H1 (cell line): ENCODE measurements around the gene CAPN9. TPM values are rescaled to one million over a fixed set of nuclear protein-coding genes. Genes with fewer than 3 reads are reported as not detected.

Source experiments
- CTCF ChIA-PET: fragments of 300-600 bp; sonication (Branson Sonifier 250); formaldehyde crosslinking; loops from one replicate; lab custom pipeline; 2021; ENCODE audit not compliant: partially characterized antibody; lab: Charles Lee
- POLR2A ChIA-PET: fragments of 300-600 bp; sonication (Branson Sonifier 250); formaldehyde crosslinking; loops from one replicate; lab custom pipeline; 2021; ENCODE audit warnings: inconsistent platforms; ENCODE audit not compliant: partially characterized antibody; lab: Charles Lee
- DNase-seq, 2 experiments: peaks; one replicate each; pipeline versions ENCODE4 v3.0.0 to v3.0.0-alpha.2; 2010 to 2022; ENCODE audit warnings: low spot score in 2 of 2, low read depth in 1 of 2, mixed read lengths in 1 of 2
- FAIRE-seq: peaks from 2 replicates; lab custom pipeline; 2011; peaks lifted over from hg19 to GRCh38; lab: Jason Lieb, UNC
- H2AFZ ChIP-seq: 2 replicates; pipeline ENCODE4 v1.8.1; 2012; ENCODE audit warnings: low read length, inconsistent platforms
- H2AK5ac ChIP-seq: 2 replicates; pipeline ENCODE4 v1.6.1; 2013; ENCODE audit warnings: low read depth, low read length
- H2BK120ac ChIP-seq: replicated peaks from 2 replicates; pipeline ENCODE3; 2013; ENCODE audit warnings: low read depth, low read length, inconsistent platforms
- H2BK12ac ChIP-seq: 2 replicates; pipeline ENCODE4 v1.6.1; 2013; ENCODE audit warnings: low read depth, low read length
- H2BK15ac ChIP-seq: 2 replicates; pipeline ENCODE4 v1.6.1; 2013; ENCODE audit warnings: low read length
- H2BK20ac ChIP-seq: 2 replicates; pipeline ENCODE4 v1.6.1; 2013; ENCODE audit warnings: low read length
- H2BK5ac ChIP-seq: 2 replicates; pipeline ENCODE4 v1.6.1; 2013; ENCODE audit warnings: low read depth, low read length
- H3K14ac ChIP-seq: 2 replicates; pipeline ENCODE4 v1.6.1; 2013; ENCODE audit warnings: inconsistent platforms; ENCODE audit not compliant: insufficient read length
- H3K18ac ChIP-seq: 2 replicates; pipeline ENCODE4 v1.6.1; 2013; ENCODE audit warnings: low read length; ENCODE audit errors: extremely low read depth
- H3K23ac ChIP-seq: 2 replicates; pipeline ENCODE4 v1.6.1; 2013; ENCODE audit warnings: inconsistent platforms; ENCODE audit not compliant: insufficient read length
- H3K23me2 ChIP-seq: 2 replicates; pipeline ENCODE4 v1.6.1; 2013; ENCODE audit warnings: low read depth, low read length
- H3K27ac ChIP-seq: 2 replicates; pipeline ENCODE4 v1.6.1; 2011; ENCODE audit warnings: low read depth, low read length, inconsistent platforms
- H3K27me3 ChIP-seq, 4 experiments: replicated peaks in 1 of 4; 1 replicate in 1 of 4; 2 replicates in 3 of 4; pipeline versions ENCODE4 v1.6.1 to v1.8.1; 2011 to 2013; ENCODE audit warnings: low read length in 3 of 4, mild to moderate bottlenecking in 3 of 4, inconsistent platforms in 2 of 4, mixed read lengths in 2 of 4, moderate library complexity in 1 of 4; ENCODE audit not compliant: control insufficient read depth in 3 of 4, insufficient read depth in 3 of 4; ENCODE audit errors: extremely low read depth in 1 of 4
- H3K36me3 ChIP-seq, 4 experiments: 2 replicates each; pipeline versions ENCODE4 v1.6.1 to v1.8.1; 2011 to 2013; ENCODE audit warnings: mild to moderate bottlenecking in 4 of 4, low read length in 3 of 4, moderate library complexity in 2 of 4, control low read depth in 1 of 4, inconsistent platforms in 1 of 4; ENCODE audit not compliant: insufficient read depth in 4 of 4, control insufficient read depth in 2 of 4
- H3K4ac ChIP-seq: replicated peaks from 2 replicates; pipeline ENCODE3; 2013; ENCODE audit warnings: low read length, low read depth, mixed read lengths, inconsistent platforms; ENCODE audit not compliant: insufficient read length
- H3K4me1 ChIP-seq, 4 experiments: replicated peaks in 1 of 4; 1 replicate in 1 of 4; 2 replicates in 3 of 4; pipeline versions ENCODE4 v1.6.1 to v1.8.1; 2011 to 2013; ENCODE audit warnings: low read length in 3 of 4, inconsistent platforms in 2 of 4, mixed read lengths in 1 of 4; ENCODE audit not compliant: insufficient read depth in 4 of 4, control insufficient read depth in 3 of 4
- H3K4me2 ChIP-seq, 2 experiments: 2 replicates each; pipeline versions ENCODE4 v1.6.1 to v1.8.1; 2011 to 2013; ENCODE audit warnings: low read depth in 2 of 2, low read length in 2 of 2, control low read depth in 1 of 2, inconsistent platforms in 1 of 2, mild to moderate bottlenecking in 1 of 2; ENCODE audit not compliant: insufficient read depth in 1 of 2
- H3K4me3 ChIP-seq, 4 experiments: fragments of 200-600, 300-600 bp in 1 of 4; sonication (generic), shearing (Covaris generic), sonication (Bioruptor Twin) in 1 of 4; 2 replicates each; pipeline versions ENCODE4 v1.5.1 to v1.8.1; 2011 to 2016; ENCODE audit warnings: low read length in 4 of 4, low read depth in 3 of 4, control low read depth in 2 of 4, inconsistent platforms in 2 of 4, mild to moderate bottlenecking in 2 of 4, mixed read lengths in 1 of 4, moderate library complexity in 1 of 4; ENCODE audit not compliant: insufficient read depth in 2 of 4; ENCODE audit errors: extremely low read depth in 1 of 4
- H3K56ac ChIP-seq: replicated peaks from 2 replicates; pipeline ENCODE3; 2013; ENCODE audit warnings: low read depth, mild to moderate bottlenecking, mixed read lengths, low read length, inconsistent platforms; ENCODE audit not compliant: insufficient read length
- H3K79me1 ChIP-seq: 2 replicates; pipeline ENCODE4 v1.6.1; 2013; ENCODE audit warnings: low read depth, low read length, control low read depth
- H3K79me2 ChIP-seq, 2 experiments: 2 replicates each; pipeline versions ENCODE4 v1.6.1 to v1.8.1; 2012 to 2013; ENCODE audit warnings: low read length in 2 of 2, mild to moderate bottlenecking in 2 of 2, inconsistent platforms in 1 of 2; ENCODE audit not compliant: insufficient read depth in 2 of 2, control insufficient read depth in 1 of 2
- H3K9ac ChIP-seq, 4 experiments: replicated peaks in 1 of 4; 1 replicate in 1 of 4; 2 replicates in 3 of 4; pipeline versions ENCODE4 v1.6.1 to v1.8.1; 2011 to 2013; ENCODE audit warnings: low read depth in 3 of 4, low read length in 3 of 4, control low read depth in 2 of 4, mild to moderate bottlenecking in 2 of 4, moderate library complexity in 2 of 4, inconsistent platforms in 1 of 4; ENCODE audit errors: extremely low read depth in 1 of 4
- H3K9me3 ChIP-seq, 2 experiments: 2 replicates each; pipeline versions ENCODE4 v1.6.1 to v1.8.1; 2012 to 2013; ENCODE audit warnings: mild to moderate bottlenecking in 2 of 2, moderate library complexity in 2 of 2, control low read depth in 1 of 2, inconsistent platforms in 1 of 2, low read depth in 1 of 2, low read length in 1 of 2, mixed read lengths in 1 of 2; ENCODE audit not compliant: insufficient read depth in 2 of 2
- H4K20me1 ChIP-seq, 2 experiments: replicated peaks in 1 of 2; 2 replicates each; pipeline versions ENCODE3 to v1.8.1; 2011 to 2013; ENCODE audit warnings: inconsistent platforms in 2 of 2, low read length in 2 of 2, mild to moderate bottlenecking in 1 of 2; ENCODE audit not compliant: insufficient read depth in 2 of 2, control insufficient read depth in 1 of 2
- H4K5ac ChIP-seq: 2 replicates; pipeline ENCODE4 v1.6.1; 2013; ENCODE audit warnings: low read length, low read depth, mixed read lengths, inconsistent platforms; ENCODE audit not compliant: insufficient read length
- H4K8ac ChIP-seq: 2 replicates; pipeline ENCODE4 v1.8.0; 2013; ENCODE audit warnings: mild to moderate bottlenecking, moderate library complexity, low read length, inconsistent platforms; ENCODE audit not compliant: insufficient read depth; ENCODE audit errors: extremely low read depth
- H4K91ac ChIP-seq: replicated peaks from 2 replicates; pipeline ENCODE3; 2013; ENCODE audit warnings: low read length, mixed read lengths, inconsistent platforms; ENCODE audit not compliant: insufficient read length
- CEBPB ChIP-seq: IDR thresholded peaks from 2 replicates; pipeline ENCODE4 v1.6.1; 2012; ENCODE audit warnings: low read depth, low read length
- HDAC2 ChIP-seq, 2 experiments: fragments of 300-600 bp in 1 of 2; sonication (generic) in 1 of 2; IDR thresholded peaks; 2 replicates each; pipeline ENCODE4 v1.6.1; 2011 to 2012; ENCODE audit warnings: low read depth in 2 of 2, low read length in 2 of 2, mild to moderate bottlenecking in 2 of 2, moderate library complexity in 2 of 2, borderline replicate concordance in 1 of 2, inconsistent platforms in 1 of 2
- HDAC6 ChIP-seq: IDR thresholded peaks from one replicate; pipeline ENCODE4 v1.7.1; 2012; ENCODE audit warnings: low read depth, mild to moderate bottlenecking, inconsistent platforms, low read length, moderate library complexity
- JUN ChIP-seq: IDR thresholded peaks from 2 replicates; pipeline ENCODE4 v1.6.1; 2011; ENCODE audit warnings: low read depth, mild to moderate bottlenecking, improper control_type of control experiment, low read length
- MAFK ChIP-seq: IDR thresholded peaks from 2 replicates; pipeline ENCODE4 v1.6.1; 2012; ENCODE audit warnings: low read depth, mild to moderate bottlenecking, improper control_type of control experiment, low read length
- POLR2A ChIP-seq, 2 experiments: IDR thresholded peaks; 1 replicate in 1 of 2; 2 replicates in 1 of 2; pipeline ENCODE4 v1.6.1; 2011; ENCODE audit warnings: low read depth in 2 of 2, low read length in 2 of 2, mild to moderate bottlenecking in 2 of 2; ENCODE audit errors: control extremely low read depth in 1 of 2
- RFX5 ChIP-seq: IDR thresholded peaks from 2 replicates; pipeline ENCODE4 v1.6.1; 2011; ENCODE audit warnings: low read depth, low read length, improper control_type of control experiment, borderline replicate concordance
- SP4 ChIP-seq: IDR thresholded peaks from 2 replicates; pipeline ENCODE4 v1.6.1; 2012; ENCODE audit warnings: low read length, inconsistent platforms
- YY1 ChIP-seq: IDR thresholded peaks from 2 replicates; pipeline ENCODE4 v1.6.1; 2011; ENCODE audit warnings: low read depth, mild to moderate bottlenecking, low read length
- WGBS, 2 experiments: shearing (Covaris generic) in 1 of 2; methylation state at CpG; one replicate each; pipeline versions ENCODE4 v1.1.6 to v1.1.7; 2013 to 2015; ENCODE audit warnings: low lambda C conversion rate in 2 of 2, mixed read lengths in 2 of 2, inconsistent platforms in 1 of 2, low coverage in 1 of 2, missing lambda C conversion rate in 1 of 2; ENCODE audit not compliant: insufficient replicate concordance in 2 of 2, insufficient coverage in 1 of 2, insufficient read length in 1 of 2; ENCODE audit errors: extremely low coverage in 1 of 2, missing lambda C conversion rate in 1 of 2; 5-methylcytosine and 5-hydroxymethylcytosine counted together
- polyA plus RNA-seq, 7 experiments: library from polyadenylated mRNA; depleted of rRNA in 3 of 7; stranded (reverse) in 5 of 7; unstranded in 2 of 7; fragments of >200 nt in 5 of 7; fragments of 200-250 nt in 2 of 7; gene quantifications; 1 replicate in 5 of 7; 2 replicates in 1 of 7; 4 replicates in 1 of 7; pipeline versions ENCODE4 v1.2.1 to v1.2.3, GENCODE V29; 2011 to 2013; ENCODE audit warnings: missing spikeins in 2 of 7, mixed read lengths in 2 of 7
- total RNA-seq: library from RNA; stranded (reverse); fragmentation: NEBNext Ultra II Directional; extraction: Animal tissue kit (Norgen Biotek cat#: 25700); gene quantifications from 2 replicates; pipeline ENCODE4 v1.2.1, GENCODE V29; 2021
- TF ChIP-seq, protein P1 (sequence below): IDR thresholded peaks from 2 replicates; pipeline ENCODE4 v1.6.1; 2012; ENCODE audit warnings: low read length, inconsistent platforms

CAPN9 gene
- total and polyA plus RNA-seq, 2 of the 8 experiments (the other 6 are each of a cell fraction or from before 2014, with no cell fraction given), result 0.22 to 0.76 TPM

DNA sequence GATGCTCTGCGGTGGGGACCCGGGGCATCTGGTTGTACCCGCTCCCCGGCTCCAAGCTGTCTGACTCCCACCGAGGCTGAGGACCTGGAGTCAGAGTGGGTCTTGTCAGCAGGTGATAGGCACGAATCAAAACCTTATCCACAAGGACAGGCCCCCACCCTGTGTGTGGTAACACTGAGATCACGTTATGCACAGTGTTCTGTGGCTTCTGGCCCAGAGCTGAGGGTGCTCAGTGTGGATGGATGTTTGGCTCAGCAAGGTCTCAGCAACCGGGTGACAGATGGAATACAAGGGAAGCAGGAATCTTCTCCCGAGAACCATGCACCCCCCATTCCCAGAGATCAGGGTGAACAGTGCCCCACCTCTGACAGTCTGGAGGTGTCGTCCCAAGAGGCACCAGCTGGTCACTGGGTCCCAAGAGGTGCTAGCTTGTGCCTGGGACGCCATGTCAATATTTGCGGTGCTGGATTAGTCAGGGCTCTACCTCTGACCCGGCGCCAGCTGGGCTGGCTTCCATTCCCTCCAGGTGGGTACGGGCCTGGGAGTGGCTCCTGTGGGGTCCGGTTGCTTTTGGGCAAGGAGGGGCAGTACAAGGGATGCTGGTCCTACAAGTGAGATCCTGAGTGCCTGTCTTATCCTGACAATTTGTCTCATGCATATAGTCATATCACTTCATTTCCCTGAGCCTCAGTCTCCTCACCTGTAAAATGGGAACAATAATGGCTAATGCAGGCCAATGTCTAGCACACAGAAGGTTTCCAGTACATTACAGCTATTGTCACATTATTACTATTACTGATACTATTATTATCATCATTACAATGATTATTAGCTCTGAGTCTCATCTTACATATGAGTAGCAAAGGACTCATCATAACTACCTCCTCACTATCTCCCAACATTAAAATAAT is 957 bp downstream of the CAPN9 start:
- ChIA-PET POLR2A (interaction anchor here (1.2 to 1.4 kb wide), 2 partner anchors 10 to 105 kb away, joined by 3 read pairs; no protein-coding TSS in a partner anchor), CTCF (interaction anchor here (1.4 to 2.0 kb wide), 2 partner anchors 11 to 13 kb away, joined by 5 to 7 read pairs; no protein-coding TSS in a partner anchor)
- Histone ChIP-seq H4K20me1 (no peaks in the 10 kb centered on the region), H2BK120ac (no peak overlapping the region), H4K5ac (no peak overlapping the region), H4K8ac (peak overlapping the region; percentile 25; the same call in 1 of the 2 replicates), H2BK20ac (no peak overlapping the region), H2BK15ac (no peak overlapping the region), H3K4me3 (no peak overlapping the region), H4K91ac (no peak overlapping the region), H3K79me2 (no peaks in the 10 kb centered on the region), H3K27ac (no peak overlapping the region), H3K4ac (no peak overlapping the region), H2BK12ac (peak overlapping the region; percentile 53; the same call in 1 of the 2 replicates), H3K9ac (no peak overlapping the region), H3K18ac (no peak overlapping the region), H3K9me3 (no peaks in the 10 kb centered on the region), H3K56ac (no peak overlapping the region), H2AK5ac (no peak overlapping the region), H3K23me2 (peaks cover 2% of the 10 kb centered on the region; the same call in 1 of the 2 replicates), H3K4me1 (peaks cover 8 to 35% (median 22%) of the 10 kb centered on the region in 4 experiments), H2AFZ (no peak overlapping the region), H3K27me3 (no peaks in the 10 kb centered on the region; a peak in 1 of 7 replicates), H3K4me2 (no peak overlapping the region), H3K79me1 (no peaks in the 10 kb centered on the region), H3K23ac (no peak overlapping the region), H3K36me3 (no peaks in the 10 kb centered on the region), H2BK5ac (no peak overlapping the region), H3K14ac (no peak overlapping the region)
- WGBS, 2 experiments, result 75% methylated on average over 16 of the region's 16 CpGs; no CpG with 5 or more reads in 1 of the 2 experiments
- FAIRE-seq, result no peak
- DNase-seq, result no peak
- no peak for TF ChIP-seq MAFK
- TF ChIP-seq JUN, result no peak
- TF ChIP-seq YY1, result no peak
- TF ChIP-seq CEBPB, result no peak
- no peak for TF ChIP-seq RFX5
- no peak for TF ChIP-seq POLR2A (IDR thresholded peaks at IDR 0.05; ENCODE audit: control extremely low read depth in 1 of 2, low read depth in 2 of 2, low read length in 2 of 2)
- TF ChIP-seq, protein P1, sequence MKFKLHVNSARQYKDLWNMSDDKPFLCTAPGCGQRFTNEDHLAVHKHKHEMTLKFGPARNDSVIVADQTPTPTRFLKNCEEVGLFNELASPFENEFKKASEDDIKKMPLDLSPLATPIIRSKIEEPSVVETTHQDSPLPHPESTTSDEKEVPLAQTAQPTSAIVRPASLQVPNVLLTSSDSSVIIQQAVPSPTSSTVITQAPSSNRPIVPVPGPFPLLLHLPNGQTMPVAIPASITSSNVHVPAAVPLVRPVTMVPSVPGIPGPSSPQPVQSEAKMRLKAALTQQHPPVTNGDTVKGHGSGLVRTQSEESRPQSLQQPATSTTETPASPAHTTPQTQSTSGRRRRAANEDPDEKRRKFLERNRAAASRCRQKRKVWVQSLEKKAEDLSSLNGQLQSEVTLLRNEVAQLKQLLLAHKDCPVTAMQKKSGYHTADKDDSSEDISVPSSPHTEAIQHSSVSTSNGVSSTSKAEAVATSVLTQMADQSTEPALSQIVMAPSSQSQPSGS, result no peak
- TF ChIP-seq HDAC6, result no peak
- no peak for TF ChIP-seq HDAC2 (IDR thresholded peaks at IDR 0.05; ENCODE audit: borderline replicate concordance in 1 of 2, low read depth in 2 of 2, low read length in 2 of 2)
- no peak for TF ChIP-seq SP4
